MM.1S (cell line): ENCODE data around the gene RERE.
A peak's percentile ranks its signal among the peaks of the same experiment; 100 is the strongest.

Experiments used
- EZH2 ChIP-seq: fragments of 300-600 bp; sonication (generic); optimal IDR thresholded peaks from 2 replicates; pipeline ENCODE3; 2017; ENCODE audit warnings: low read depth, mild to moderate bottlenecking, antibody characterized with exemption, low read length, mixed read lengths
- EZH2phosphoT487 ChIP-seq: fragments of 300-600 bp; sonication (generic); IDR thresholded peaks from 2 replicates; pipeline ENCODE4 v1.6.1; 2018; ENCODE audit warnings: antibody characterized with exemption, low read length
- TF ChIP-seq, protein P1 (sequence below): fragments of 300-600 bp; sonication (generic); IDR thresholded peaks from 2 replicates; pipeline ENCODE4 v1.5.1; 2016; ENCODE audit warnings: antibody characterized with exemption, low read length, mixed read lengths

DNA sequence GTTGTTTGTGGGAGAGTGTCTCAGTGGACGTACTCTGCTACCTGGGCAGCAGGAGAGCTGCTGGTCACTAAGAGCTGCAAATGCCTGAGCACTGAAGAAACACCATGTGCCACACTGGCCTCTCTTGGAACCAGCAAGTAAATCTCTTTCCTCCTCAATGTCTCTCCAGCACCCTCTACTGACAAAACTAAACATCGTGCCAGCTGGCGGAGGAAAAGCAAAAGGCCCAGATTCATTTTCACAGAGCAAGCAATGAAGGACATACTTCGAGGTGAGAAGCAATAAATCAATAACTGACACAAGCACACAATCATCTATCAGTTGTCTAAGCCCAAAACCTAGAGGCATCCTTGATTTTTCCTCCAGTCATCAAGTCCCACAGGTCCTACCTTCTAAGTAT lies 78.1 kb downstream of the RERE start:
- TF ChIP-seq, protein P1, sequence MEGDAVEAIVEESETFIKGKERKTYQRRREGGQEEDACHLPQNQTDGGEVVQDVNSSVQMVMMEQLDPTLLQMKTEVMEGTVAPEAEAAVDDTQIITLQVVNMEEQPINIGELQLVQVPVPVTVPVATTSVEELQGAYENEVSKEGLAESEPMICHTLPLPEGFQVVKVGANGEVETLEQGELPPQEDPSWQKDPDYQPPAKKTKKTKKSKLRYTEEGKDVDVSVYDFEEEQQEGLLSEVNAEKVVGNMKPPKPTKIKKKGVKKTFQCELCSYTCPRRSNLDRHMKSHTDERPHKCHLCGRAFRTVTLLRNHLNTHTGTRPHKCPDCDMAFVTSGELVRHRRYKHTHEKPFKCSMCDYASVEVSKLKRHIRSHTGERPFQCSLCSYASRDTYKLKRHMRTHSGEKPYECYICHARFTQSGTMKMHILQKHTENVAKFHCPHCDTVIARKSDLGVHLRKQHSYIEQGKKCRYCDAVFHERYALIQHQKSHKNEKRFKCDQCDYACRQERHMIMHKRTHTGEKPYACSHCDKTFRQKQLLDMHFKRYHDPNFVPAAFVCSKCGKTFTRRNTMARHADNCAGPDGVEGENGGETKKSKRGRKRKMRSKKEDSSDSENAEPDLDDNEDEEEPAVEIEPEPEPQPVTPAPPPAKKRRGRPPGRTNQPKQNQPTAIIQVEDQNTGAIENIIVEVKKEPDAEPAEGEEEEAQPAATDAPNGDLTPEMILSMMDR, result peak; percentile 46
- no peak for TF ChIP-seq EZH2phosphoT487
- TF ChIP-seq EZH2, result no peak
